GF-D8 (cell line): ENCODE results near the gene MUCL1.
A peak's percentile ranks its signal among the peaks of the same experiment; 100 is the strongest.
"Not testable (repeated sequence)": the region's sequence is repeated elsewhere in the genome, so short reads cannot be mapped to it uniquely, and the experiment has no call there.

ENCODE experiments used
- DNase-seq: peaks from one replicate; lab custom pipeline; 2025; lab: John Stamatoyannopoulos, UW

MUCL1 gene

GRCh38 chr12:54853933-54854538 lies at the start of gene MUCL1:
MUCL1 (plus strand) TSS chr12:54854516; CDS start chr12:54854583, 67 bp downstream.
- peak; percentile 3 for DNase-seq

- no peak for DNase-seq
Measured at GRCh38 chr12:54821676-54822075, 32.6 kb upstream of the MUCL1 start.

- no peak for DNase-seq
Measured at GRCh38 chr12:54824402-54824801, 29.9 kb upstream of the MUCL1 start.

- DNase-seq = no peak
Measured at GRCh38 chr12:54829511-54829910, 24.8 kb upstream of the MUCL1 start.

GRCh38 chr12:54830199-54830598 lies 24.1 kb upstream of the MUCL1 start:
- no peak for DNase-seq

GRCh38 chr12:54831631-54832030 lies 22.7 kb upstream of the MUCL1 start:
- DNase-seq = no peak

GRCh38 chr12:54840244-54840865 lies 14.0 kb upstream of the MUCL1 start:
- DNase-seq = peak; percentile 53

- no peak for DNase-seq
Measured at GRCh38 chr12:54857406-54857805, 3.1 kb downstream of the MUCL1 start.

GRCh38 chr12:54858562-54858961 lies 4.2 kb downstream of the MUCL1 start:
- no peak for DNase-seq

- DNase-seq = no peak
Measured at GRCh38 chr12:54859502-54859901, 5.2 kb downstream of the MUCL1 start.

GRCh38 chr12:54861927-54862326 lies 7.6 kb downstream of the MUCL1 start:
- no peak for DNase-seq

- no peak for DNase-seq
Measured at GRCh38 chr12:54863948-54864618, 9.8 kb downstream of the MUCL1 start.

GRCh38 chr12:54865683-54866324 lies 11.5 kb downstream of the MUCL1 start:
- no peak for DNase-seq

- DNase-seq = no peak
Measured at GRCh38 chr12:54868690-54869089, 14.4 kb downstream of the MUCL1 start.

GRCh38 chr12:54870048-54870447 lies 15.7 kb downstream of the MUCL1 start:
- no peak for DNase-seq

GRCh38 chr12:54870617-54871016 lies 16.3 kb downstream of the MUCL1 start:
- no peak for DNase-seq

GRCh38 chr12:54879150-54879549 lies 24.8 kb downstream of the MUCL1 start:
- DNase-seq = peak; percentile 55

- DNase-seq = no peak
Measured at GRCh38 chr12:54879579-54879978, 25.3 kb downstream of the MUCL1 start.

- DNase-seq = peak; percentile 62
Measured at GRCh38 chr12:54882079-54882478, 27.8 kb downstream of the MUCL1 start.

GRCh38 chr12:54882597-54882996 lies 28.3 kb downstream of the MUCL1 start:
- DNase-seq = not testable (repeated sequence)

- DNase-seq = not testable (repeated sequence)
Measured at GRCh38 chr12:54888428-54888827, 34.1 kb downstream of the MUCL1 start.

GRCh38 chr12:54890339-54890738 lies 36.0 kb downstream of the MUCL1 start:
- no peak for DNase-seq
